ENCODE measurements around the gene TMPRSS6. TPM values are rescaled to one million over a fixed set of nuclear protein-coding genes. Genes with fewer than 3 reads are reported as not detected.

Gene TMPRSS6
- total RNA-seq, 1 donor from 2014 or later, result not detected

DNA sequence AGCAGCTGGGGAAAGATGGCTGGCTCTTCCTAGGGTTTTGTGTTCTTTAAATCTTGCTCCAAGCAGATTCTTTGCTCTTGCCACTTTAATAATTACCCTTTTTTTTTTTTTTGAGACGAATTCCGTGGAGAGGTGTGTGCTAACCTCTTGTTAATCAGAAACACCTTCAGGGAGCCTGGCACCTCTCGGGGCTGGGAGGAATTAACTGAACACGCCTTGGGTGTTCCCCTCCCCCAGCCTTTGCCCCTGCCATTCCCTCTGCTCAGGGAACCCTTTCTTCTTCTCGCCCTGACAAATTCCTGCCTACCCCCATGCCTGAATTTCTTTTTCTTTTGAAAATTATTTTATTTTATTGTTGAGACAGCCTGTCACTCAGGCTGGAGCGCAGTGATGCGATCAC lies 17.5 kb downstream of the TMPRSS6 start:
- Histone ChIP-seq H3K27me3 (no peaks in the 10 kb centered on the region), H3K4me3 (no peak overlapping the region), H3K9me3 (no peaks in the 10 kb centered on the region), H3K36me3 (no peaks in the 10 kb centered on the region), H3K27ac (no peak overlapping the region), H3K4me1 (no peaks in the 10 kb centered on the region)
- DNase-seq (ENCODE audit: extremely low spot score in 2 of 2), result no peak
- intact Hi-C loops (cut with DNase I), result no loop called here
- TF ChIP-seq POLR2A (IDR thresholded peaks at IDR 0.05), result no peak
- no peak for TF ChIP-seq POLR2AphosphoS5 (IDR thresholded peaks at IDR 0.05; ENCODE audit: insufficient read depth in 1 of 2, low read depth in 1 of 2)

DNA sequence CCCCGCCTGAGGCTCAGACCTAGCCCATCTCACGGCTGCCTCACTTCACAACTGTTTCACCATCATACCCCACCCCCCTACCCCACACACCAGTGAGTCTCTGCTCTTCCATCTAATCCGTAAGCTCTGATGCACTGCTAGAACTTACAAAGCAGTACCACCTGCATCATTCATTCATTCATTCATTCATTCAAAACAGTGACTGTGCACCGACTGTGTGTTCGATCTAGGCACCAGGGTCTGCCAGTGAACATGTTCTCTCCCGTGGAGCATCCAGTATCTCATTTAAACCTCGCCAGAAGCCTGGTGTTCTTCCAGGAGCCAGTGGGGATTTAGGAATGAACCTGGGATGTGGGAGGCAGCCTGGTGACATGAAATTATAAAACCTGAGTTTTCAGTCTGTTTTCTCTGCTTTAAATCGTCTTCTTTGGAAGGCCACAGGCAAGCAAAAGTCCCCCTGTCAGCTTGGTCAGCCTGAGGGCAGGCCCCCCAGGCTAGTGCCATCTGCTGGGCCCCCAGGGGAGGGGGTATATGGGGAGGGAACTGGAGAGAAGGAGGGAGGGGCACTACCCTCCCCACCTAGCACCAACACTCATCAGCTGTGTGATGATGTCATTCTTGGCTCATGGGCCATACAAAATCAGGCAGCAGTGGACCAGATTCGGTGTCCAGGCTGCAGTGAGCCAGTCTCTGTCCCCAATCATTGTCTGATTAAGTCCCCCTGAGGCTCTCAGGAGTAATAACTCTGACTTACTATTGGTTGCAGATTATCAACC lies 18.4 kb downstream of the TMPRSS6 start:
- no peaks in the 10 kb centered on the region for H3K9me3 ChIP-seq
- intact Hi-C loops (cut with DNase I), result no loop called here
- no peaks in the 10 kb centered on the region for H3K36me3 ChIP-seq
- DNase-seq (ENCODE audit: extremely low spot score in 2 of 2), result no peak
- TF ChIP-seq POLR2AphosphoS5 (IDR thresholded peaks at IDR 0.05; ENCODE audit: insufficient read depth in 1 of 2, low read depth in 1 of 2), result no peak
- TF ChIP-seq, protein P1, sequence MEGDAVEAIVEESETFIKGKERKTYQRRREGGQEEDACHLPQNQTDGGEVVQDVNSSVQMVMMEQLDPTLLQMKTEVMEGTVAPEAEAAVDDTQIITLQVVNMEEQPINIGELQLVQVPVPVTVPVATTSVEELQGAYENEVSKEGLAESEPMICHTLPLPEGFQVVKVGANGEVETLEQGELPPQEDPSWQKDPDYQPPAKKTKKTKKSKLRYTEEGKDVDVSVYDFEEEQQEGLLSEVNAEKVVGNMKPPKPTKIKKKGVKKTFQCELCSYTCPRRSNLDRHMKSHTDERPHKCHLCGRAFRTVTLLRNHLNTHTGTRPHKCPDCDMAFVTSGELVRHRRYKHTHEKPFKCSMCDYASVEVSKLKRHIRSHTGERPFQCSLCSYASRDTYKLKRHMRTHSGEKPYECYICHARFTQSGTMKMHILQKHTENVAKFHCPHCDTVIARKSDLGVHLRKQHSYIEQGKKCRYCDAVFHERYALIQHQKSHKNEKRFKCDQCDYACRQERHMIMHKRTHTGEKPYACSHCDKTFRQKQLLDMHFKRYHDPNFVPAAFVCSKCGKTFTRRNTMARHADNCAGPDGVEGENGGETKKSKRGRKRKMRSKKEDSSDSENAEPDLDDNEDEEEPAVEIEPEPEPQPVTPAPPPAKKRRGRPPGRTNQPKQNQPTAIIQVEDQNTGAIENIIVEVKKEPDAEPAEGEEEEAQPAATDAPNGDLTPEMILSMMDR (IDR thresholded peaks at IDR 0.05), result no peak
- no peak for TF ChIP-seq POLR2A (IDR thresholded peaks at IDR 0.05)
- no peaks in the 10 kb centered on the region for H3K4me1 ChIP-seq
- H3K27ac ChIP-seq, result no peak overlapping the region
- H3K27me3 ChIP-seq, result no peaks in the 10 kb centered on the region
- no peak overlapping the region for H3K4me3 ChIP-seq

DNA sequence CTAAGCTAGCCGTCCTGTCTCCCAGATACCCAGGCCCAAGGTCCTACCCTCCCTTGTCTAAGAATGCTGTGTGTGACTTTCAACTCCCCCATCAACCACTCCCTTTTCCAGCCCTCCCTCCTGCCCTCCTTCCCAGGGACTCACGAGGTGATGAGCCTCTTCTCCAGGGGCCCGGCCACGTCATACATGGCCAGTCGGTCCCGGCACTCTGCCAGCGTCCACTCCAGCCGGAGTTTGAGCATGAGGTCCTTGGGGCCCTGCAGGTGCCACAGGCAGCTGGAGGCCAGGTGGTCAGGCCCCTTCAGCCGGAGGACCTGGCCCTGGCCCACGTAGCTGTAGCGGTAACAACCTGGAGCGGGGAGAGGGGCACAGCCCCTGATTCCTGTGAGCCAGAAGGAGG lies 20.1 kb downstream of the TMPRSS6 start:
- H3K27ac ChIP-seq, result no peak overlapping the region
- no peak overlapping the region for H3K4me3 ChIP-seq
- intact Hi-C loops (cut with DNase I), result no loop called here
- no peaks in the 10 kb centered on the region for H3K9me3 ChIP-seq
- no peak for DNase-seq (ENCODE audit: extremely low spot score in 2 of 2)
- H3K27me3 ChIP-seq, result no peaks in the 10 kb centered on the region
- TF ChIP-seq, protein P1 (IDR thresholded peaks at IDR 0.05), result no peak
- no peak for TF ChIP-seq POLR2A (IDR thresholded peaks at IDR 0.05)
- TF ChIP-seq POLR2AphosphoS5 (IDR thresholded peaks at IDR 0.05; ENCODE audit: insufficient read depth in 1 of 2, low read depth in 1 of 2), result no peak
- no peaks in the 10 kb centered on the region for H3K36me3 ChIP-seq
- no peaks in the 10 kb centered on the region for H3K4me1 ChIP-seq

DNA sequence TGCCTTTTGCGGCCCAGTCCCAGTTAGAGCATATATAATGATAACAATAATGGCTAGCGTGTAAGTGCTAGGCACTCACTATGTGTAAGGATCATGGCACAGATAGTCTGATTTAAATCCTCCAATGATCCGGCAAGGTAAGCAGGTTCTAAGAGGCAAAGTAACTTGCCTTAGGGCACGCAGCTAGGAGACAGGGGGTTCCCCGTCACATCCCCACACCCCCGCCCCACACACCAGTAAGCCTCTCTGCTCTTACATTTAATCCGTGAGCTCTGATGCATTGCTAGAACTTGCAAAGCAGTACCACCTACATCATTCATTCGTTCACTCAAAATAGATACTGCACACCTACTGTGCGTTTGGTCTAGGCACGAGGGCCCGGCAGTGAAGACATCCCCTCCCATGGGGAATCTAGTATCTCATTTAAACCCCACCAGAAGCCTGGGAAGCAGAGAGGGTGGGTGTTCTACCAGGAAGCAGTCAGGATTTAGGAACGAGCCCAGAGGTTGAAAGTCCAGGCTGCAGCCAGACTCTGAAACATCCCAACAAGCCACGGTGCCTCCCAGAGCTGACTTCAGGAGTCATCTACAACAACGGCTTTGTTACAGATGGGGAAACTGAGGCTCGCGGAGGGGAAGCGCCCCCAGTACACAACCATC lies 20.6 kb downstream of the TMPRSS6 start:
- H3K27me3 ChIP-seq, result no peaks in the 10 kb centered on the region

GRCh38 chr22:37088108-37088605 lies 21.4 kb downstream of the TMPRSS6 start:
- no peaks in the 10 kb centered on the region for H3K27me3 ChIP-seq
- no peak overlapping the region for H3K4me3 ChIP-seq
- no peaks in the 10 kb centered on the region for H3K4me1 ChIP-seq
- no peak overlapping the region for H3K27ac ChIP-seq
- H3K36me3 ChIP-seq, result no peaks in the 10 kb centered on the region
- no peaks in the 10 kb centered on the region for H3K9me3 ChIP-seq
- no peak for DNase-seq (ENCODE audit: extremely low spot score in 2 of 2)
- TF ChIP-seq POLR2AphosphoS5 (IDR thresholded peaks at IDR 0.05; ENCODE audit: insufficient read depth in 1 of 2, low read depth in 1 of 2) (no peak), POLR2A (IDR thresholded peaks at IDR 0.05) (no peak)
- TF ChIP-seq, protein P1 (IDR thresholded peaks at IDR 0.05), result no peak
- intact Hi-C loops (cut with DNase I), result no loop called here

More for the DNA sequence above, 20.6 kb downstream of the TMPRSS6 start:
- no peak overlapping the region for H3K4me3 ChIP-seq
- intact Hi-C loops (cut with DNase I), result no loop called here
- no peaks in the 10 kb centered on the region for H3K36me3 ChIP-seq
- H3K9me3 ChIP-seq, result no peaks in the 10 kb centered on the region
- TF ChIP-seq POLR2AphosphoS5 (IDR thresholded peaks at IDR 0.05; ENCODE audit: insufficient read depth in 1 of 2, low read depth in 1 of 2), result no peak
- TF ChIP-seq, protein P1 (IDR thresholded peaks at IDR 0.05), result no peak
- TF ChIP-seq POLR2A (IDR thresholded peaks at IDR 0.05), result no peak
- no peak for DNase-seq (ENCODE audit: extremely low spot score in 2 of 2)
- no peaks in the 10 kb centered on the region for H3K4me1 ChIP-seq
- no peak overlapping the region for H3K27ac ChIP-seq
